ENCODE data around the gene DBX1. TPM values are rescaled to one million over a fixed set of nuclear protein-coding genes. Genes with fewer than 3 reads are reported as not detected.
A peak's percentile ranks its signal among the peaks of the same experiment; 100 is the strongest.

The DBX1 gene
- not detected for total RNA-seq
- polyA plus RNA-seq (ENCODE audit: insufficient read depth, low read depth, low replicate concordance) = not detected
- long read RNA-seq, donor 1 = 0 reads
- long read RNA-seq, donor 2 = 0 reads

- intact Hi-C loops (cut with DNase I; ENCODE audit: low total_unique reads) = no loop called here
- no peak for TF ChIP-seq CTCF (IDR thresholded peaks at IDR 0.05)
- TF ChIP-seq POLR2A (IDR thresholded peaks at IDR 0.05) = no peak
- no peaks in the 10 kb centered on the region for H3K9me3 ChIP-seq
- DNase-seq = no peak
- H3K27ac ChIP-seq = no peak within 1 kb of the TSS
- H3K4me3 ChIP-seq = peak within 1 kb of the TSS in 1 of 2 donors; percentile 25
- H3K27me3 ChIP-seq = no peaks in the 10 kb centered on the region
- no peaks in the 10 kb centered on the region for H3K36me3 ChIP-seq (ENCODE audit: low read depth, missing control alignments)
- peaks cover 9% of the 10 kb centered on the region for H3K4me1 ChIP-seq
- 3 to 6% methylated on average over 23 to 30 of the region's 30 CpGs for WGBS, 2 donors
Measured at GRCh38 chr11:20160425-20161229, at the start of gene DBX1. Gene DBX1, minus strand, starts transcription at chr11:20160475. Its CDS starts 151 bp downstream, at chr11:20160324.

GRCh38 chr11:20208622-20209111 lies 48.4 kb upstream of the DBX1 start:
- DNase-seq = no peak
- H3K4me1 ChIP-seq = no peaks in the 10 kb centered on the region
- no peaks in the 10 kb centered on the region for H3K9me3 ChIP-seq
- H3K27ac ChIP-seq = no peak overlapping the region
- WGBS, 2 donors = 14% methylated on average over 12 to 16 of the region's 16 CpGs
- peak overlapping the region in 1 of 2 donors; percentile 7 for H3K4me3 ChIP-seq
- H3K27me3 ChIP-seq = no peaks in the 10 kb centered on the region
- no peaks in the 10 kb centered on the region for H3K36me3 ChIP-seq (ENCODE audit: low read depth, missing control alignments)
- TF ChIP-seq POLR2A (IDR thresholded peaks at IDR 0.05) (no peak), CTCF (IDR thresholded peaks at IDR 0.05) (no peak)
- intact Hi-C loops (cut with DNase I; ENCODE audit: low total_unique reads) = no loop called here

- WGBS, 2 donors = 3 to 6% methylated on average over 24 to 33 of the region's 33 CpGs
- intact Hi-C loops (cut with DNase I; ENCODE audit: low total_unique reads) = no loop called here
- TF ChIP-seq CTCF (IDR thresholded peaks at IDR 0.05) = no peak
- no peak for TF ChIP-seq POLR2A (IDR thresholded peaks at IDR 0.05)
- H3K4me3 ChIP-seq = peak overlapping the region in 1 of 2 donors; percentile 7
- no peaks in the 10 kb centered on the region for H3K36me3 ChIP-seq (ENCODE audit: low read depth, missing control alignments)
- no peak overlapping the region for H3K27ac ChIP-seq
- H3K4me1 ChIP-seq = no peaks in the 10 kb centered on the region
- DNase-seq = no peak
- no peaks in the 10 kb centered on the region for H3K9me3 ChIP-seq
- no peaks in the 10 kb centered on the region for H3K27me3 ChIP-seq
Measured at GRCh38 chr11:20207781-20208621, 47.7 kb upstream of the DBX1 start.

- DNase-seq = no peak
- TF ChIP-seq CTCF (IDR thresholded peaks at IDR 0.05) (no peak), POLR2A (IDR thresholded peaks at IDR 0.05) (no peak)
- no peaks in the 10 kb centered on the region for H3K4me1 ChIP-seq
- H3K4me3 ChIP-seq = no peak overlapping the region
- intact Hi-C loops (cut with DNase I; ENCODE audit: low total_unique reads) = no loop called here
- H3K9me3 ChIP-seq = no peaks in the 10 kb centered on the region
- no peaks in the 10 kb centered on the region for H3K36me3 ChIP-seq (ENCODE audit: low read depth, missing control alignments)
- no peak overlapping the region for H3K27ac ChIP-seq
- H3K27me3 ChIP-seq = no peaks in the 10 kb centered on the region
Measured at GRCh38 chr11:20205807-20206206, 45.5 kb upstream of the DBX1 start.

Data from testis (tissue), 5 donors.